IPS DF 4.7 (cell line): ENCODE measurements around the gene FSIP1.

ENCODE experiments used
- DNase-seq: peaks from one replicate; pipeline ENCODE4 v3.0.0-alpha.2; 2013; ENCODE audit warnings: low spot score; ENCODE audit errors: extremely low read depth

The FSIP1 gene

GRCh38 chr15:39792844-39793335, 10.2 kb upstream of the FSIP1 start:
- no peak for DNase-seq

- no peak for DNase-seq
Measured at GRCh38 chr15:39792025-39792843, 9.6 kb upstream of the FSIP1 start.

- DNase-seq, result no peak
Measured at GRCh38 chr15:39789736-39790135, 7.1 kb upstream of the FSIP1 start.

- DNase-seq, result no peak
Measured at GRCh38 chr15:39788800-39789565, 6.3 kb upstream of the FSIP1 start.

GRCh38 chr15:39788108-39788507, 5.5 kb upstream of the FSIP1 start:
- DNase-seq, result no peak

GRCh38 chr15:39787479-39787878, 4.8 kb upstream of the FSIP1 start:
- no peak for DNase-seq

GRCh38 chr15:39786447-39787056, 3.9 kb upstream of the FSIP1 start:
- no peak for DNase-seq

- no peak for DNase-seq
Measured at GRCh38 chr15:39785841-39786240, 3.2 kb upstream of the FSIP1 start.

GRCh38 chr15:39785139-39785538, 2.5 kb upstream of the FSIP1 start:
- DNase-seq, result no peak

GRCh38 chr15:39784638-39785037, 2.0 kb upstream of the FSIP1 start:
- DNase-seq, result no peak

- no peak for DNase-seq
Measured at GRCh38 chr15:39784125-39784524, 1.5 kb upstream of the FSIP1 start.

GRCh38 chr15:39783244-39783820, 691 bp upstream of the FSIP1 start:
- no peak for DNase-seq

GRCh38 chr15:39781967-39782302, 706 bp downstream of the FSIP1 start:
- no peak for DNase-seq

- DNase-seq, result no peak
Measured at GRCh38 chr15:39781147-39781966, 1.3 kb downstream of the FSIP1 start.

- DNase-seq, result no peak
Measured at GRCh38 chr15:39778021-39778420, 4.6 kb downstream of the FSIP1 start.

GRCh38 chr15:39777496-39777895, 5.1 kb downstream of the FSIP1 start:
- DNase-seq, result no peak

- DNase-seq, result no peak
Measured at GRCh38 chr15:39776068-39776467, 6.6 kb downstream of the FSIP1 start.

GRCh38 chr15:39774688-39775267, 7.9 kb downstream of the FSIP1 start:
- DNase-seq, result no peak

- DNase-seq, result no peak
Measured at GRCh38 chr15:39770748-39771689, 11.6 kb downstream of the FSIP1 start.

- DNase-seq, result no peak
Measured at GRCh38 chr15:39767921-39768320, 14.7 kb downstream of the FSIP1 start.
